ENCODE measurements around the gene CNTF. TPM values are rescaled to one million over a fixed set of nuclear protein-coding genes. Genes with fewer than 3 reads are reported as not detected.
"Not testable (repeated sequence)": the region's sequence is repeated elsewhere in the genome, so short reads cannot be mapped to it uniquely, and the experiment has no call there.

CNTF gene, protein sequence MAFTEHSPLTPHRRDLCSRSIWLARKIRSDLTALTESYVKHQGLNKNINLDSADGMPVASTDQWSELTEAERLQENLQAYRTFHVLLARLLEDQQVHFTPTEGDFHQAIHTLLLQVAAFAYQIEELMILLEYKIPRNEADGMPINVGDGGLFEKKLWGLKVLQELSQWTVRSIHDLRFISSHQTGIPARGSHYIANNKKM
- total RNA-seq = 1 to 10 TPM; 2.0 to 2.6 (median 2.5) TPM
- long read RNA-seq, donor 1 = 0 reads
- long read RNA-seq, donor 2 = 0 reads

DNA sequence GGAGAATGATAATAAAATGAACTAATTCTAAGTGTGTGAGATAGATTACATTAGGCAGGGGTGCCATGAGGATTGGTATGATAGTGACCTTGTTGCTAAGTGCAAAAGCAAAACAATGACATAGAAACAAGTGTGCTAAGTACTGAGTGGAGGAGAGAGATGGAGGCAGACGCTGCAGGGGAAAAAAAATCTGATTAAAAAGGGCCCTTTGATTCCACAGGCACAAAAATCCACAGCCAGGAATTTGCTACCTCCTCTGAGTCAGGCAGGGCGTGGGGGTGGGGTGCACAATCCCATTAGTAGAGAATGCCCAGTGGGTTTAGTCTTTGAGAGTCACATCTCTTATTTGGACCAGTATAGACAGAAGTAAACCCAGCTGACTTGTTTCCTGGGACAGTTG, at the start of gene CNTF:
Gene CNTF (plus strand): TSS at position 322 of the 400 bp plus-strand sequence. CDS start 88 bp downstream, outside the sequence.
- intact Hi-C loops (cut with DNase I, micrococcal nuclease) = no loop called here
- ATAC-seq = no peak
- no peak for DNase-seq
- TF ChIP-seq, protein P1, sequence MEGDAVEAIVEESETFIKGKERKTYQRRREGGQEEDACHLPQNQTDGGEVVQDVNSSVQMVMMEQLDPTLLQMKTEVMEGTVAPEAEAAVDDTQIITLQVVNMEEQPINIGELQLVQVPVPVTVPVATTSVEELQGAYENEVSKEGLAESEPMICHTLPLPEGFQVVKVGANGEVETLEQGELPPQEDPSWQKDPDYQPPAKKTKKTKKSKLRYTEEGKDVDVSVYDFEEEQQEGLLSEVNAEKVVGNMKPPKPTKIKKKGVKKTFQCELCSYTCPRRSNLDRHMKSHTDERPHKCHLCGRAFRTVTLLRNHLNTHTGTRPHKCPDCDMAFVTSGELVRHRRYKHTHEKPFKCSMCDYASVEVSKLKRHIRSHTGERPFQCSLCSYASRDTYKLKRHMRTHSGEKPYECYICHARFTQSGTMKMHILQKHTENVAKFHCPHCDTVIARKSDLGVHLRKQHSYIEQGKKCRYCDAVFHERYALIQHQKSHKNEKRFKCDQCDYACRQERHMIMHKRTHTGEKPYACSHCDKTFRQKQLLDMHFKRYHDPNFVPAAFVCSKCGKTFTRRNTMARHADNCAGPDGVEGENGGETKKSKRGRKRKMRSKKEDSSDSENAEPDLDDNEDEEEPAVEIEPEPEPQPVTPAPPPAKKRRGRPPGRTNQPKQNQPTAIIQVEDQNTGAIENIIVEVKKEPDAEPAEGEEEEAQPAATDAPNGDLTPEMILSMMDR (IDR thresholded peaks at IDR 0.05) = no peak
- Histone ChIP-seq H3K36me3 (ENCODE audit: low read depth) (no peaks in the 10 kb centered on the region), H3K9me3 (no peaks in the 10 kb centered on the region), H3K4me3 (no peak within 1 kb of the TSS), H3K4me1 (ENCODE audit: low read depth) (no peaks in the 10 kb centered on the region)

DNA sequence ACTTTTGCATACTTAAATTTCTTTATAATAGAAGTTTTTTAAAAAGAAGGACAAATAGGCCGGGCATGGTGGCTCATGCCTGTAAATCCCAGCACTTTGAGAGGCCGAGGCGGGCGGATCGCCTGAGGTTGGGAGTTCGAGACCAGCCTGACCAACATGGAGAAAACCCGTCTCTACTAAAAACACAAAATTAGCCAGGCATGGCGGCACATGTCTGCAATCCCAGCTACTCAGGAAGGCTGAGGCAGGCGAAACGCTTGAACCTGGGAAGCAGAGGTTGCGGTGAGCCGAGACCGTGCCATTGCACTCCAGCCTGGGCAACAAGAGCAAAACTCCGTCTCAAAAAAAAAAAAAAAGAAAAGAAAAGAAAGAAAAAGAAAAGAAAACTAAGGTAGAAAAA, 49.6 kb upstream of the CNTF start:
- H3K9me3 ChIP-seq; DNase-seq; H3K36me3 ChIP-seq (ENCODE audit: low read depth); intact Hi-C loops (cut with DNase I, micrococcal nuclease); H3K4me3 ChIP-seq; ATAC-seq: not testable (repeated sequence)
- H3K4me1 ChIP-seq (ENCODE audit: low read depth) = peaks cover 18% of the 10 kb centered on the region

DNA sequence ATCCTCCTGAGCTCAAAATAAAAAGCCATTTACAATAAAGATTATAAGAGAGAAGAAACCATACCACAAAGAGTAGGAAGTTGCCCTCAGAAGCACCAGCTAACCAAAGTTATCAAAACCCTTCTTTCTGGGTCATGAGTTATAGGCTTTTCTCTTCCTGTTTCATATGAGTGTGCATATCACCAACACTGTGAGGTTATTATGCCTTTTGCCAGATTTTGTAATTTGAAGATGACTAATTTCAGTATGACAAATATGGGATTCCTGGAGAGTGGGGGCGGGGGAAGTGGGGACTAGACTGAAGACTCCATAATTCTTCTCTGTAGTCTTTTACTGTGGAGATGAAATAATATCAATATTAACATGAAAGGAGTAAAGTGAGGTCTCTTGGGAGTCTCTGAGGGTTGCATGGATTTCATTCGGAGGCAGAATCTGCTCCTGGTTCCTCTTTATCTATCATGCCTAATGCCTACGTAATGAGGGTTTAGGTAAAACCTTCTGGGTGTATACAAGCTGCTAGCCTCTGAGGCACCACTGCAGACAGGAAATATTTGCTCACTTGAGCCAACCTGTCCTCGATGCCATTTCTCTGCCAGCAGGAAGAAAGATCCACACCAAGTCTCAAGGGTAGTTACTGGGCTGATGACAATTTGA, 48.9 kb upstream of the CNTF start:
- Histone ChIP-seq H3K36me3 (ENCODE audit: low read depth) (no peaks in the 10 kb centered on the region), H3K4me1 (ENCODE audit: low read depth) (peaks cover 18% of the 10 kb centered on the region), H3K9me3 (no peaks in the 10 kb centered on the region), H3K4me3 (no peak overlapping the region)
- intact Hi-C loops (cut with DNase I, micrococcal nuclease) = no loop called here
- ATAC-seq = no peak
- TF ChIP-seq, protein P1 (IDR thresholded peaks at IDR 0.05) = no peak
- DNase-seq = peak in 1 of 3 donors; percentile 41

DNA sequence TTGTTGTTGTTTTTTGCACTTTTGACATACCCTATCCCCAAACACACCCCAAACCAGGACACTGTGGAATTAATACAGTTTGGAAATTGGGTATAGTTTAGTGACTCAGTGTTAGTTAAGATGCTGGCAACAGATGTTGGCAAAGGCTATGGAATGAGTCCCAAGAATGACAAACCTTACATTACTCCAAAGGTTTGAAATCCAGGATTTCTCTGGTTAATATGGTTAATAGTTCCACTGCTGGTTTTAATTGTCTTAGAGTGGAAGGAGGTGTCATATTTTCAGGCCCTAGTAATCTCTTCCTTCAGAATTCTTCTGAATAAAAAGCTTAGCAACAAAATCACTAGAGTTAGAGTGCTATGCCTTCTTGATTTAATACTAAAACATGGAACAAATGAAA, 47.6 kb upstream of the CNTF start:
- Histone ChIP-seq H3K4me1 (ENCODE audit: low read depth) (peaks cover 18% of the 10 kb centered on the region), H3K36me3 (ENCODE audit: low read depth) (no peaks in the 10 kb centered on the region), H3K4me3 (no peak overlapping the region), H3K9me3 (no peaks in the 10 kb centered on the region)
- intact Hi-C loops (cut with DNase I, micrococcal nuclease) = no loop called here
- DNase-seq (no peak), ATAC-seq (no peak)
- TF ChIP-seq, protein P1 (IDR thresholded peaks at IDR 0.05) = no peak

DNA sequence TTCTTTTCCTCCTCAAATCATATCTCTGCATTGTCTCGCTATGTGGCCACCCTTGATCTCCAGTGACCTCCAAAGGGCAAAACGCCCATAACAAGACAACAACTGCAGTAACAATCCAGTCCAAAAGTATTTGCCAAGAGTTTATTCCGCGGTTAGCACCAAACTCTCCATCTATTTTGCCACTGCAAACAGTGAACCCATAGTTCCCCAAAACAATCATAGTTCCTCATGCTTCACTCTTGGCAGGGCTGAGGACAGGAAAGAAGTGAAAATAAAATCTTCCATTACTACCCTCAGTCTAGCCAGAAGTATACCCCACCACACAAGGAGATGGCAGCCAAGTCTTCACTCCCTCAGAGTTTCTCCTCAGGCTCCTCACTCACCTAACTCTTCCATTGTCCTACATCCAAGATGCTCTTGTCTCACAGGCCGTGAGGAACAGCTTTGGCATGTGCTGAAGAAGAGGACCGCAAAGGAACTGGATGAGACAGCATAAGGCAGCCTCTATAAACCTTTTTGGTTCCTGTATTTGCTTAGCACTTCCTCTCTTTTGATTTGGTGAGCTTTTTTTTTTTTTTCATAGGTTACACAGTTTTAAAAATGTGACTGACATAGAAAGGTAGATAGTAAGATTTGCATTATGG, 47.0 kb upstream of the CNTF start, which contains the start of gene LPXN:
Gene LPXN (minus strand): TSS at position 480 of the 644 bp plus-strand sequence. CDS start 84 bp downstream, at position 396.
- Histone ChIP-seq H3K4me3 (no peak within 1 kb of the TSS), H3K4me1 (ENCODE audit: low read depth) (peaks cover 23% of the 10 kb centered on the region), H3K9me3 (no peaks in the 10 kb centered on the region), H3K36me3 (ENCODE audit: low read depth) (no peaks in the 10 kb centered on the region)
- intact Hi-C loops (cut with DNase I, micrococcal nuclease) = no loop called here
- ATAC-seq = no peak
- TF ChIP-seq, protein P1 (IDR thresholded peaks at IDR 0.05) = no peak
- peak in 1 of 3 donors; percentile 48 for DNase-seq
